ENCODE results near the gene TBRG1. TPM values are rescaled to one million over a fixed set of nuclear protein-coding genes. Genes with fewer than 3 reads are reported as not detected.

Gene TBRG1
- total RNA-seq, result 26.6 and 37.9 TPM in 2 replicates

GRCh38 chr11:124622531-124623451, at the start of gene TBRG1:
Gene TBRG1 (plus strand): TSS chr11:124622864. CDS start chr11:124623084, 220 bp downstream.

DNA sequence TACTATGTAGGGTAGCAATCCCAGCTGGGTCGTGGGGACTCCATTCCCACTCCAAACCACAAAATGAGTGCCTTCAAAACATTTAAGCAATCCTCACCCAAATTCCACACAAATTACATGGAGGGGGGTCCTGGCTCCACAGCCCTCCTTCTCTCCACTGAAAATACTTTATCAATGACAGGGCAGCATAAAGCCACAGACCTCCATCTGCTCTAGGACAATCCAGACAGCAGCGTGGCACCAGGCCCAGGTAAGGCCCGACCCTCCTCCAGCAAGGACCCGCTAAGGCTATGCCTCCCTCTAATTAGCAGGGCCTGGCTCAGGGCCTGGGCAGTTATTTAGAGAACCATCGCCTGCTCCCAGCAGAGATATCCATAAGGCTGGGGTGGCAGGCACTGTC, 11.6 kb upstream of the TBRG1 start, which contains the start of gene PANX3:
TSS of gene PANX3 (plus strand) at position 365 of the 400 bp plus-strand sequence. CDS start 129 bp downstream, outside the sequence.

DNA sequence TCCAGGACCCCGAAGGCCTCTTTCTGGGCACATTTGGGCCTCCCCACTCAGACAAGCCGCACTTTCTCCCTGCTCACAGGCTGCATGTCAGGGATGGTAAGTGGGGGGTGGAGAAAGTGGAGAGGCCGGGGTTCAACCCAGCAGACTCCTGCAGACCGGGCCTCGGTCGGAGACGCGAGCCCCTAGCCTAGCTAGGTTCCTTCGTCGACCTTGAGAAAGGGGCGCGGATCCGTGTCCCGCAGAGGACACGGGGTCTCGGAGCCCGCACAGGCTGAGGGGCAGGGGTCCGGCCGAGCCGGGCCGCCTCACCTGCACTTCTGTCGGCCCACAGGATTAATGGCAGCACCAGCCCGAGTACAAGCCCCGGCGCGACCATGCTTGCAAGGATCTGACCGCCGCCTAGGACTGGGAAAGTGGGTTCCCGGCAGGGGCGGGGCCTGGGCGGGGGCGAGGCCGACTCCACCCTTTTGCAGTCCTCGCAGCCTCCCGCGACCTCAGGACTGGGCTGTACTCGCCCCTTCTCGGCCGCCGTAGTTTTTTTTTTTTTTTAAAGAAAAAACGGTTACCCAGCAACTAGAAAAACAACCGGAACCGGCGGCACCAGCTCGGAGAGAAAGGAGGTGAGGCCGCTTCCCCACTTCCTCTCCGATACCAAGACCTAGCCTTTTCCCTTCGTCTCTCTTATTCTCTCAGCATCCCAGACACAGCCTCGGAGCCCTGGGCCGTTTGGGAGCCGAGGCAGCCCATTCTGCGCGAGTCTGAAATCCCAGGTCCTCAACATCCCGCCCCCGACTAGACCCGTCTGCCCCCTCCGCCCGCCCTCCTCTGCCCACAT, 50.9 kb downstream of the TBRG1 start, which contains the start of the genes SIAE and SPA17:
TSS of gene SIAE (minus strand) at position 407 of the 835 bp plus-strand sequence. CDS start at position 376, 31 bp downstream.
TSS of gene SPA17 (plus strand) at position 572 of the 835 bp plus-strand sequence. CDS start 1,361 bp downstream, outside the sequence.

Small RNA genes lying within 50 kb of the gene (small RNA-seq; reads per million reads assigned to genes)
- not detected for gene RNA5SP352 (ENCODE audit: low replicate concordance)

Other genes with a start within 250 kb of the TBRG1 start
- gene OR8B2, start 238.4 kb upstream of the TBRG1 start, total RNA-seq, result not detected in 2 replicates
- not detected in 2 replicates for gene OR8B3, start 223.8 kb upstream of the TBRG1 start, total RNA-seq
- not detected in 2 replicates for gene OR8B4, start 198.0 kb upstream of the TBRG1 start, total RNA-seq
- not detected in 2 replicates for gene OR8B8, start 177.2 kb upstream of the TBRG1 start, total RNA-seq
- gene OR8B12, start 79.2 kb upstream of the TBRG1 start, total RNA-seq, result not detected in 2 replicates
- under 0.01 TPM in 2 replicates for gene OR8A1, start 52.9 kb upstream of the TBRG1 start, total RNA-seq
- not detected in 2 replicates for gene PANX3, start 11.4 kb upstream of the TBRG1 start, total RNA-seq
- gene SIAE, start 50.9 kb downstream of the TBRG1 start, total RNA-seq, result 6.9 and 12.7 TPM in 2 replicates
- gene SPA17, start 51.0 kb downstream of the TBRG1 start, total RNA-seq, result 5.0 and 7.9 TPM in 2 replicates
- gene NRGN, start 117.1 kb downstream of the TBRG1 start, total RNA-seq, result 2.3 TPM in 1 of 2 replicates, not detected in the other
- not detected in 2 replicates for gene VSIG2, start 129.4 kb downstream of the TBRG1 start, total RNA-seq
- 0.22 and 2.7 TPM in 2 replicates for gene ESAM, start 139.4 kb downstream of the TBRG1 start, total RNA-seq
- gene MSANTD2, start 177.5 kb downstream of the TBRG1 start, total RNA-seq, result 5.9 and 25.6 TPM in 2 replicates
- 9.0 and 11.2 TPM in 2 replicates for gene ROBO3, start 242.6 kb downstream of the TBRG1 start, total RNA-seq

All from placental pericyte (primary cell).